HG02884 (cell line): ENCODE measurements around the gene GM2A.
"Not testable (repeated sequence)": the region's sequence is repeated elsewhere in the genome, so short reads cannot be mapped to it uniquely, and the experiment has no call there.

Source experiments
- ATAC-seq: cut with Tn5 transposase; IDR thresholded peaks from one replicate; pipeline ENCODE4 v1.9.1; 2021; ENCODE audit warnings: mild to moderate bottlenecking, moderate library complexity; ENCODE audit not compliant: unreplicated experiment

GM2A gene

GRCh38 chr5:151251001-151251551, 1.9 kb upstream of the GM2A start:
- no peak for ATAC-seq

GRCh38 chr5:151251621-151252020, 1.4 kb upstream of the GM2A start:
- ATAC-seq = no peak

DNA sequence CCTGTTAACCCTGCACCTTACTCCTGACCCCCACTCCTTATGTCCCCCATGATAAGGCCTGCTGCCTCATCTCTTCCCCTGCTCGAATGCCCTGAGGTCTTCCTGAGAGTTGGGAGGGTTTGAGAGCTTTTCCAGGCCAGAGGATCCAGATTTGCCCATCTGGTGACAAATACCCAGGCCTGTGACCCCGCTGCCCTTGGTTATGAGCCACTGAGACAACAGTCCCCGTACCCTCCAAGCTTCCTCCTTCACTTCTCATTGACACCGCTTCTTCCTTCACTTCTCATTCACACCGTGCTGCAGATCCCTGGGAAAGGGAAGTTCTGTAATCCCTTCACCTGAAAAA, 593 bp downstream of the GM2A start:
- ATAC-seq = no peak

DNA sequence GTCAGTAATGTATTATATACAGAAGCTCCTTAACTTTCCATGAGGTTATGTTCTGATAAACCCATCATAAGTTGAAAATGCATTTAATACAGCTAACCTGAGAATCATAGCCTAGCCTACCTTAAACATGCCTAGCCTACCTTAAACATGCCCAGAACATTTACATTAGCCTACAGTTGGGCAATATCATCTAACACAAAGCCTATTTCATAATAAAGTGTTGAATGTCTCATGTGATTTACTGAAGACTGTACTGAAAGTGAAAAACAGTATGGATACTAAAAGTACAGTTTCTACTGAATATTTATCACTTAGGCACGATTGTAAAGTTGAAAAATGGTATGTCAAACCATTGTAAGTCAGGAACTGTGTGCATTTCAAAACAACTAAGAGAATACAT, 1.6 kb downstream of the GM2A start:
- ATAC-seq = no peak

- not testable (repeated sequence) for ATAC-seq
Measured at GRCh38 chr5:151254990-151255389, 2.0 kb downstream of the GM2A start.

DNA sequence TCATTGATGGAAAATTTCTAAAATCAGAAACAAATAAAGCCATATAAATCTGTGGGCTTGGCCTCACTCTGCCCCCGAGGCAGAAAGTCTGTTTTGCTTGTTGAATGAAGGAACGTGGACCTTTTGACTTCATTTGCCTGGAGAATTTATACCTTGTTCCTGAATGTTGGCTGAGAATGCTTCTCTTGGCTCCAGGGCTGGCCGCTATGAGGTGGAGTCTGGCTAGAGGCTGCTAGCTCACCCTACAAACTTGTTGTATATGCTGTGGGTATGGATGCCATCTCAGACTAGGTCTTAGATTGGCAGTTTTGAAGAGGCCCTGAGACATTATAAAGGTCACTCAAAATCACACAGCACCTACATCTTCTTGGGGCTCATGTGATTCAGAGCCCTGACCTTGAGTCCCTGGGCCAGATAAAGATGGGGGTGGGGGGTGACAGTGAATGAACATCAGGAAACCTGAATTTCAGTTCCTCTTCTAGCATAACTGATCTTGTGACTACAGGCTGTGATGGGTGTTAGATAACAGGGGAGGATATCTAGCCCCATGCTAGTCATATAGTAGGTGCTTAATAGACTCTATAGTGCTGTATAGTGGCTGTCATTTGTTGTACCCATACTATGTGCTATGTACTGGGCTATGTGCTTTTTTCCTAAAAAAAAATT, 2.8 kb downstream of the GM2A start:
- peak; percentile 46 for ATAC-seq

- peak; percentile 32 for ATAC-seq
Measured at GRCh38 chr5:151257731-151258181, 4.8 kb downstream of the GM2A start.

DNA sequence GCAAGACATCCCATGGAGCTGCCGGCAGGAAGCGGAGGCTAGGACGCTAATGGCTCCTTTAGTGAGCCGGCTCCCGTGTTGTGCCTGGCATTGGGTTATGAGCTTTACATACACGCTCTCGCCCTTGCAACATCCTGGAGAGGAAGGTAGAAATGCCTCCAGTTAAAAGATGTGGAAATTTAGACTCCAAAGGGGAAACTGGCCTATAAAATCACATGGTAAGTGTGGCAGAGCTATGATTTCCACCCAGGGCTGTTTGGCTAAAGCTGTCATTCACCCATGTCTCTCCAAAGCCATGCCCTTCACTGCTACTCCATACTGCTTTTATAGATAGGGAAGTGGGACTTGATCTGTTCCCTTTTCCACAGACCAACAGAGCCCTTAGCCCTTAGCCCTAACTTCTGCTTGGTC, 5.2 kb downstream of the GM2A start:
- ATAC-seq = no peak

DNA sequence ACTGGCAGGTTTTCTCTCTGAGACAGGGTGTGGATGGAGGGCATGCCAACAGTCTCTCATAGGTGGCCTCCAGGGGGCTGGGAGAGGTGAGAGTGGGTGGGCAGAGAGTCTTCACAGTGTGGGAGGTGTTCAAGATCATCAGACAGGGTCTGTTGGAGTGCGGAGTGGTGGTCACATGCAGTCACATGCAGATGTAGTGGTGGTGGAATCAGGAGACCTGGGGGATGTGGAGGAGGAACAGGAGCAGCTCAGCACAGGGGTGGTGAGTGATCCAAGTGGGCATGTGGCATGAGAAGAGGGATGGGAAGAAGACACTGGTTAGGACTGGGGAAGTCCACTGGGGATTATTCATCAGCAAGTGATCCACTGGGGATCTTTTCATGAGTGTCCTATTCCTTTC, 5.8 kb downstream of the GM2A start:
- no peak for ATAC-seq

GRCh38 chr5:151259931-151260330, 6.9 kb downstream of the GM2A start:
- ATAC-seq = no peak

- ATAC-seq = no peak
Measured at GRCh38 chr5:151262532-151262931, 9.5 kb downstream of the GM2A start.

GRCh38 chr5:151264113-151264512, 11.1 kb downstream of the GM2A start:
- peak; percentile 88 for ATAC-seq

DNA sequence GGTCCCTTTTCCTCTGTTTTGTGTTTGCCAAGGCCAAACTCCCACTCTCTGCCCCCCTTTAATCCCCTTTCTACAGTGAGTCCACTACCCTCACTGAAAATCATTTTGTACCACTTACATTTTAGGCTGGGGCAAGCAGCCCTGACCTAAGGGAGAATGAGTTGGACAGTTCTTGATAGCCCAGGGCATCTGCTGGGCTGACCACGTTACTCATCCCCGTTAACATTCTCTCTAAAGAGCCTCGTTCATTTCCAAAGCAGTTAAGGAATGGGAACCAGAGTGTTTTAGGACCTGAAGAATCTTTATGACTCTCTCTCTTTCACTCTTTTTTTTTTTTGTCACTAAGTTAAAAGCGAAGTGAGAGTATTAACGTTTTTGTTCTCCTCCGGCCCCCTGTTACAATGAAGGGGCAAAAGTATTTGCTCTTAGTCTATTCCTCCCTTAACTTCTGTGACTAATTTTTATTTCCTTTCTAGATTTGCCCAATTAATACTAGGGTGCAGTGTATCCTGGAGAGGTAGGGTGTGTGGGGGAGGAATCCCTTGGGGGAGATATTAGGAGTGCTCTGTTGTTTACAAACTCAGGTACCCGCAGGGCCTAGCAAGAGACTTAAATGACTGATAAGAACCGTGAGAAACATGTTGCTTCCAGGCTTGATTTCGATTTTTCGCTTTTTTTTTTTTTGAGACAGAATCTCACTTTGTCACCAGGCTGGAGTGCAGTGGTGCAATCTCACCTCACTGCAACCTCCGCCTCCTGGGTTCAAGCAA, 14.7 kb downstream of the GM2A start:
- ATAC-seq = no peak

DNA sequence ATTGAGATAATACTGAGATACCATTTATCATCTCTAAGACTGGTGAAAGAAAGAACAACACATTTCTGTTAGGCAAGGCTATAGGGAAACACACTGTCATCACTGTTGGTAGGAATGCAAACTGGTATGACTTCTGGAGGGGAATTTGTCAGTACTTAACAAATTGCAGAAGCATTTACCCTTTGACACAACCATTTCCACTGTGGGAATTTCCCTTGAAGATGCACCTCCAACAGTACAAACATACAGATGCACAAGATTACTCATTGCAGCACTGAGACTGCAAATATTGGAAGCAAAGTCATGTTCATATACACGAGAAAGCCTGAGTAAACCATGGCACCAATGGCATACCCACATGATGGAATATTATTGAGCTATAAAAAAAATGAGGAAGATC, 17.6 kb downstream of the GM2A start:
- ATAC-seq = peak; percentile 97

GRCh38 chr5:151271336-151271735, 18.4 kb downstream of the GM2A start:
- no peak for ATAC-seq

DNA sequence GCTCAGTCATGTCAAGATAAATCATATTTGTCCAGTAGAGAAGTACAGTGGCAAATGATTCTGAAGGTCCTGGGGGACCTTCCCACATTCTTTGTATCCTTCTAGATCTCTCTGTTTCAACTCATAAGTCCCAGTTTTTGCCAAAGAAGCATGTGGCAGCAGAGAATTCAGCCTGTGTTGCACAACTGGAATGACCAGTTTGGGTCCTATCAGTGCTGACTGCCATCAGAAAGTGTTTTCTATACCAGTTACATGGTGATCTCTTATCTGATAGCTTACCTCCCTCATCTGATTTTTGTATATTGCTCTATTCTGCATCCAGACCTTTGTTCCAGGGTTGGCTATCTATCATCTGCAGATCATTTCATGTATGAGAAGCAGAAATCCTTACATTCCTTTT, 21.7 kb downstream of the GM2A start:
- ATAC-seq = no peak

DNA sequence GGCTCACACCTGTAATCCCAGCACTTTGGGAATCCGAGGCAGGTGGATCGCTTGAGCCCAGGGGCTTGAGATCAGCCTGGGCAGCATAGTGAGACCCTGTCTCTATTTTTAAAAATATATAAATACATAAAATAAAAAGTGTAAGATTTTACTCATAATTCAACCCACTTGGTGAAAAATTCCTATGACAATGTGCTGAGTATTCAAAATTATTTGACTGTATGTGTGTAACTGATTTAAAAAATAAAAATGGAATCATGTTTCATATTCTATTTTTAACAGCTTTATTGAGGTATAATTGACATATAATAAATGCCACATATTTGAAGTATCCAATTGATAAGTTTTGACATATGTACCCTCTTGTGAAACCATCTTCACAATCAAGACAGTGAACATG, 22.8 kb downstream of the GM2A start:
- ATAC-seq = no peak

GRCh38 chr5:151278845-151279244, 25.9 kb downstream of the GM2A start:
- ATAC-seq = no peak

- ATAC-seq = no peak
Measured at GRCh38 chr5:151280443-151280842, 27.5 kb downstream of the GM2A start.

DNA sequence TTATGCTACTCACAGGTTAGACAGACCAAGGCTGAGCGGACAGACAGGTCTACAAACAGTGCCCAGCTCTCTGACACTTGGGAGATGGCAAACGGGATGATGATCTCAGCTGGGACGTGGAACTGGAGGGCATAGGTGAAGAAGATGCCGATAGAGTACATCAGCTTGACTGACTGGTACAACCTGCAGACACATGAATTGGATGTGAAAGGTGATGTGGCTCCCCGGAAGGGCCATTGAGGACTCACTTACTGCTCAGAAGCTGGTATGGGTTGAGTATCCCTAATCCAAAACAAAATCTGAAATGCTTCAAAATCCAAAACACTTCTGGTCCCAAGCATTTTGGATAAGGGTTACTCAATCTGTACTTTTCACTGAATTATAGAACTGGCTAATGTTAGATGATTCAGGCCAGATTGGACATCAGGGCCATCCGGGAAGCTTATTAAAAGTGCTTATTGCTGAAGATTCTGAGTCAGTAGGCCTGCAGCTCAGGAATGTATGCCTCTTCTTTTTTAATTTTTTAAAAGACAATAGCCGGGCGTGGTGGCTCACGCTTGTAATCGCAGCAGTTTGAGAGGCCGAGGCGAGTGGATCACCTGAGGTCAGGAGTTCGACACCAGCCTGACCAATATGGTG, 28.1 kb downstream of the GM2A start:
- ATAC-seq = no peak

- no peak for ATAC-seq
Measured at GRCh38 chr5:151283120-151283825, 30.3 kb downstream of the GM2A start.
